PC-3 (cell line): ENCODE data around the gene GFPT2. TPM values are rescaled to one million over a fixed set of nuclear protein-coding genes. Genes with fewer than 3 reads are reported as not detected.

ENCODE experiments used
- ATAC-seq: fragments of 200-7000 bp; cut with Tn5 transposase; 2 replicates; pipeline ENCODE4 v1.9.1; 2020; ENCODE audit warnings: mild to moderate bottlenecking, moderate library complexity
- BruUV-seq: library from RNA; stranded (reverse); fragments of 400-500 nt; replicated peaks from 2 replicates; lab custom pipeline; 2021; lab: Mats Ljungman, UMichigan
- CTCF ChIA-PET: fragments of 300-600 bp; sonication (Branson Sonifier 250); formaldehyde crosslinking; loops from one replicate; lab custom pipeline; 2022; ENCODE audit warnings: antibody characterized with exemption; lab: Charles Lee
- POLR2A ChIA-PET: fragments of 300-600 bp; sonication (Branson Sonifier 250); formaldehyde crosslinking; loops from one replicate; lab custom pipeline; 2022; ENCODE audit warnings: antibody characterized with exemption; ENCODE audit not compliant: unreplicated experiment; lab: Charles Lee
- DNase-seq: peaks from one replicate; pipeline ENCODE4 v3.0.0-alpha.2; 2015
- H2AFZ ChIP-seq: fragments of 300-600 bp; sonication (generic); 2 replicates; pipeline ENCODE4 v1.6.0; 2016; ENCODE audit warnings: antibody characterized with exemption, low read length
- H3F3A ChIP-seq: fragments of 300-600 bp; sonication (generic); one replicate; pipeline ENCODE4 v1.6.0; 2017; ENCODE audit warnings: antibody characterized with exemption, low read length, control low read depth, mild to moderate bottlenecking; ENCODE audit not compliant: unreplicated experiment
- H3K27ac ChIP-seq: fragments of 300-600 bp; sonication (generic); 2 replicates; pipeline ENCODE4 v1.5.1; 2016; ENCODE audit warnings: mild to moderate bottlenecking, low read length
- H3K27me3 ChIP-seq: fragments of 300-600 bp; sonication (generic); 2 replicates; pipeline ENCODE4 v1.6.1; 2016; ENCODE audit warnings: low read length, mixed read lengths
- H3K36me3 ChIP-seq: fragments of 300-600 bp; sonication (generic); 2 replicates; pipeline ENCODE4 v1.6.1; 2016; ENCODE audit warnings: low read depth, mixed run types, low read length, mixed read lengths
- H3K4me1 ChIP-seq: fragments of 300-600 bp; sonication (generic); 2 replicates; pipeline ENCODE4 v1.5.1; 2016; ENCODE audit warnings: low read length; ENCODE audit not compliant: insufficient read depth
- H3K4me2 ChIP-seq: fragments of 300-600 bp; sonication (generic); 2 replicates; pipeline ENCODE4 v1.6.0; 2016; ENCODE audit warnings: low read length
- H3K4me3 ChIP-seq: fragments of 300-600 bp; sonication (generic); 2 replicates; pipeline ENCODE4 v1.5.1; 2016; ENCODE audit warnings: mild to moderate bottlenecking, low read length, mixed read lengths
- H3K79me2 ChIP-seq: fragments of 300-600 bp; sonication (generic); 2 replicates; pipeline ENCODE4 v1.6.1; 2017; ENCODE audit warnings: low read length, mixed read lengths
- H3K9ac ChIP-seq: fragments of 300-600 bp; sonication (generic); 2 replicates; pipeline ENCODE4 v1.6.0; 2016; ENCODE audit warnings: mild to moderate bottlenecking, low read length
- H3K9me2 ChIP-seq: fragments of 300-600 bp; sonication (generic); replicated peaks from 2 replicates; pipeline ENCODE4 v1.6.1; 2016; ENCODE audit warnings: mixed run types, low read length, mixed read lengths
- H3K9me3 ChIP-seq: fragments of 300-600 bp; sonication (generic); 2 replicates; pipeline ENCODE4 v1.6.1; 2016; ENCODE audit warnings: low read length, mixed read lengths
- H4K20me1 ChIP-seq: fragments of 300-600 bp; sonication (generic); 2 replicates; pipeline ENCODE4 v1.6.1; 2016; ENCODE audit warnings: low read length, mixed read lengths
- CTCF ChIP-seq: fragments of 300-600 bp; sonication (generic); conservative IDR thresholded peaks from 2 replicates; pipeline ENCODE4 v1.5.1; 2017; ENCODE audit warnings: antibody characterized with exemption, low read depth, mild to moderate bottlenecking, low read length
- EZH2 ChIP-seq: fragments of 300-600 bp; sonication (generic); IDR thresholded peaks from one replicate; pipeline ENCODE4 v1.6.1; 2017; ENCODE audit warnings: antibody characterized with exemption, mild to moderate bottlenecking, low read length; ENCODE audit not compliant: unreplicated experiment
- EZH2phosphoT487 ChIP-seq: fragments of 300-600 bp; sonication (generic); IDR thresholded peaks from 2 replicates; pipeline ENCODE4 v1.6.1; 2018; ENCODE audit warnings: mild to moderate bottlenecking, antibody characterized with exemption, low read length, borderline replicate concordance
- intact Hi-C: fragments of 100-400 bp; cut with micrococcal nuclease; formaldehyde crosslinking; loops from 2 replicates; pipeline ENCODE4 v1.9.0; 2023
- total RNA-seq: library from RNA; depleted of rRNA; stranded (reverse); fragments of >200 nt; gene quantifications from 2 replicates; pipeline ENCODE4 v1.2.3, GENCODE V29; 2014

Gene GFPT2
- total RNA-seq, 1 experiment from 2014 or later = 2.2 TPM

DNA sequence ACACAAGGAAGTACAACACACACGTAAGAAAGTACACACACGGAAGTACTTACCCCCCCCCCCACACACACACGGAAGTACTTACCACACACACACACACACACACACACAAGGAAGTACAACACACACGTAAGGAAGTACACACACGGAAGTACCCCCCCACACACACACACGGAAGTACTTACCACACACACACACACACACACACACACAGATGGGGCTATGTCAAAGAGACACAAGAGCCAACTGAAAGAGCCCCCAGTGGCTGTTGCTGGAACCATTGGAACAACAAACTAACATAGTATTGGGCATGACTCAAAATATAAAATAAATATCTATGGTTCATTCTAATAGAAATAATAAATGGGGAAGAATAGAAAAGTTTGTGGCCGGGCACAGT lies 56.4 kb downstream of the GFPT2 start:
- H3K27ac ChIP-seq = no peak overlapping the region
- H2AFZ ChIP-seq = no peak overlapping the region
- H3K27me3 ChIP-seq = no peaks in the 10 kb centered on the region
- peaks cover 4% of the 10 kb centered on the region; the same call in 1 of the 2 replicates for H3K79me2 ChIP-seq
- no peaks in the 10 kb centered on the region for H3K36me3 ChIP-seq
- H3F3A ChIP-seq = no peaks in the 10 kb centered on the region
- TF ChIP-seq EZH2 = no peak
- no peak for TF ChIP-seq EZH2phosphoT487
- no peak for TF ChIP-seq CTCF
- no peak overlapping the region for H3K4me2 ChIP-seq
- peaks cover 4% of the 10 kb centered on the region; the same call in 1 of the 2 replicates for H3K4me1 ChIP-seq
- DNase-seq = no peak
- no peaks in the 10 kb centered on the region for H3K9me3 ChIP-seq
- intact Hi-C loops = no loop called here
- no peaks in the 10 kb centered on the region for H4K20me1 ChIP-seq
- no peak overlapping the region for H3K9ac ChIP-seq
- no TSS peak for BruUV-seq
- no peak overlapping the region for H3K4me3 ChIP-seq
- H3K9me2 ChIP-seq = no peaks in the 10 kb centered on the region
- ChIA-PET POLR2A (no interaction called here), CTCF (interaction anchor here (0.6 kb wide), 1 partner anchor 57 kb away, joined by 5 read pairs; the partner anchor contains the start of gene GFPT2)
- ATAC-seq = no peak

DNA sequence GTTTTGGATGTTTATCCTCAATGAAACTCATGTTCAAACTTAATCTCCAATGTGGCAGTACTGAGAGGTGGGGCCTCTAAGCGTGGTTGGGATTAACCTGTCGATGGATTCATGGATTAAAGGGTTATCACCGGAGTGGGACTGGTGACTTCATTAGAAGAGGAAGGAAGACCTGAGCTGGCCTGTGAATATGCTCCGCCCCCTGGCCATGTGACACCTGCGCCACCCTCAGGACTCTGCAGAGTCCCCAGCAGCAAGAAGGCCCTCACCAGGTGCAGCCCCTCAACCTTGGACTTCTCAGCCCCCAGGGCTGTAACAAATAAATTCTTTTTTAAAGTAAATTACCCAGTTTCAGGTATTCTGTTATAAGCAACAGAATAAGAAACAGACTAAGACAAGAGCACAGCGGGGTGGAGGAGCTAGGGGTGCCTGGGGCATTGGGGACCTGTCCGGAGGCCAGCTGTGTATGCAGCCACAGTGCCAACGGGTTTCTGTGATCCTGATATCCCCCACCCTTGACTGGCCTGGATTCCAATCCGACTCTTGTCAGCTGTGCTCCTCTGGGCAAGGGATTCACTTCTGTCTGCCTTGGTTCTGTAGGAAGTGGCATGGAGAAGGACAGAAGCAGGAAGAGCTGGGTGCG lies 58.1 kb downstream of the GFPT2 start:
- no peak overlapping the region for H3K27ac ChIP-seq
- DNase-seq = no peak
- H3K36me3 ChIP-seq = no peaks in the 10 kb centered on the region
- no peak overlapping the region for H3K4me3 ChIP-seq
- peaks cover 8% of the 10 kb centered on the region; the same call in 1 of the 2 replicates for H4K20me1 ChIP-seq
- intact Hi-C loops = loop anchor here (5.0 kb wide), 1 partner anchor 312 kb away; no protein-coding TSS in a partner anchor
- no peaks in the 10 kb centered on the region for H3K9me2 ChIP-seq
- TF ChIP-seq EZH2 = no peak
- H3F3A ChIP-seq = no peaks in the 10 kb centered on the region
- H3K9me3 ChIP-seq = no peaks in the 10 kb centered on the region
- no peaks in the 10 kb centered on the region for H3K27me3 ChIP-seq
- POLR2A ChIA-PET = no interaction called here
- no TSS peak for BruUV-seq
- H3K9ac ChIP-seq = no peak overlapping the region
- no peak overlapping the region for H2AFZ ChIP-seq
- H3K4me1 ChIP-seq = peaks cover 11% of the 10 kb centered on the region
- no peak overlapping the region for H3K4me2 ChIP-seq
- CTCF ChIA-PET = interaction anchor here (0.8 kb wide), 1 partner anchor 37 kb away, joined by 5 read pairs; no protein-coding TSS in a partner anchor
- H3K79me2 ChIP-seq = peaks cover 18% of the 10 kb centered on the region
- no peak for ATAC-seq

DNA sequence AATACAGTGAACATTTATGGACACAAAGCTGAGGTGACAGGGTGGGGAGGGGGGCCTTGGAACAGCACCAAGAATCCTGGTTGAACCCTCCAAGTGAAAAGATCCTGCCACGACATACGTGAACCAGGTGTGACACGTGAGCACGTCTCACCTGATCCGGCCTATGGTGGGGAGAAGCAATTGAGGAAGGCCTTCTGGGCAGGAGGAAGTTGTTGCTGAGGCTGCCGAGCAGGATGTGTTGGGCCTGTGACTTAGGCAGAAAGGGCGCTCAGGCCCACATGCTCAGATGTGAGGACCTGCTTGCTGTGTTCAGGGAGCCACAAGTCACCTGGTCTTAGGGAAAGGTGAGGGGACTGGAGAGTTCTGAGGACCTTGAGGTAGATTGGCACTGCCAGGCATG lies 58.7 kb downstream of the GFPT2 start:
- TF ChIP-seq CTCF = no peak
- TF ChIP-seq EZH2phosphoT487 = no peak
- TF ChIP-seq EZH2 = no peak
- DNase-seq = no peak
- Histone ChIP-seq H3K79me2 (peaks cover 23% of the 10 kb centered on the region), H3K4me3 (no peak overlapping the region), H3K9me3 (no peaks in the 10 kb centered on the region), H3K4me2 (no peak overlapping the region), H3F3A (no peaks in the 10 kb centered on the region), H3K9me2 (no peaks in the 10 kb centered on the region), H3K36me3 (no peaks in the 10 kb centered on the region), H4K20me1 (peaks cover 10% of the 10 kb centered on the region; the same call in 1 of the 2 replicates), H2AFZ (no peak overlapping the region), H3K27ac (no peak overlapping the region), H3K9ac (no peak overlapping the region), H3K4me1 (peaks cover 16% of the 10 kb centered on the region), H3K27me3 (no peaks in the 10 kb centered on the region)
- ATAC-seq = no peak
- intact Hi-C loops = loop anchor here (5.0 kb wide), 1 partner anchor 313 kb away; no protein-coding TSS in a partner anchor
- BruUV-seq = no TSS peak
- ChIA-PET CTCF (interaction anchor here (0.8 to 1.7 kb wide), 2 partner anchors 34 to 37 kb away, joined by 5 to 7 read pairs; no protein-coding TSS in a partner anchor), POLR2A (no interaction called here)
